GM15510 (cell line): ENCODE data around the gene EIF3B.

Source experiments
- POLR2A ChIP-seq: IDR thresholded peaks from 3 replicates; pipeline ENCODE4 v1.6.1; 2011; ENCODE audit warnings: borderline replicate concordance; ENCODE audit not compliant: insufficient read length; ENCODE audit errors: extremely low read depth

EIF3B gene

GRCh38 chr7:2331707-2332106 lies 22.9 kb upstream of the EIF3B start:
- TF ChIP-seq POLR2A, result no peak

GRCh38 chr7:2336626-2337299 lies 17.9 kb upstream of the EIF3B start:
- no peak for TF ChIP-seq POLR2A

GRCh38 chr7:2350055-2350454 lies 4.6 kb upstream of the EIF3B start:
- no peak for TF ChIP-seq POLR2A

GRCh38 chr7:2350861-2351260 lies 3.8 kb upstream of the EIF3B start:
- no peak for TF ChIP-seq POLR2A

- no peak for TF ChIP-seq POLR2A
Measured at GRCh38 chr7:2353113-2353935, 1.3 kb upstream of the EIF3B start.

- TF ChIP-seq POLR2A, result peak; percentile 94
Measured at GRCh38 chr7:2353936-2354185, 766 bp upstream of the EIF3B start.

GRCh38 chr7:2354939-2355704 lies 495 bp downstream of the EIF3B start:
- no peak for TF ChIP-seq POLR2A

GRCh38 chr7:2355705-2356008 lies 1.0 kb downstream of the EIF3B start:
- no peak for TF ChIP-seq POLR2A

GRCh38 chr7:2357165-2357564 lies 2.5 kb downstream of the EIF3B start:
- no peak for TF ChIP-seq POLR2A

- TF ChIP-seq POLR2A, result no peak
Measured at GRCh38 chr7:2357571-2357970, 2.9 kb downstream of the EIF3B start.

- no peak for TF ChIP-seq POLR2A
Measured at GRCh38 chr7:2358968-2359527, 4.4 kb downstream of the EIF3B start.

GRCh38 chr7:2359610-2360009 lies 5.0 kb downstream of the EIF3B start:
- no peak for TF ChIP-seq POLR2A

GRCh38 chr7:2360796-2361195 lies 6.2 kb downstream of the EIF3B start:
- no peak for TF ChIP-seq POLR2A

GRCh38 chr7:2362385-2363088 lies 7.9 kb downstream of the EIF3B start:
- no peak for TF ChIP-seq POLR2A

GRCh38 chr7:2369139-2369538 lies 14.5 kb downstream of the EIF3B start:
- TF ChIP-seq POLR2A, result no peak
